ENCODE measurements around the gene ARPC1B.
A peak's percentile ranks its signal among the peaks of the same experiment; 100 is the strongest.
"Not testable (repeated sequence)": the region's sequence is repeated elsewhere in the genome, so short reads cannot be mapped to it uniquely, and the experiment has no call there.

ARPC1B gene

DNA sequence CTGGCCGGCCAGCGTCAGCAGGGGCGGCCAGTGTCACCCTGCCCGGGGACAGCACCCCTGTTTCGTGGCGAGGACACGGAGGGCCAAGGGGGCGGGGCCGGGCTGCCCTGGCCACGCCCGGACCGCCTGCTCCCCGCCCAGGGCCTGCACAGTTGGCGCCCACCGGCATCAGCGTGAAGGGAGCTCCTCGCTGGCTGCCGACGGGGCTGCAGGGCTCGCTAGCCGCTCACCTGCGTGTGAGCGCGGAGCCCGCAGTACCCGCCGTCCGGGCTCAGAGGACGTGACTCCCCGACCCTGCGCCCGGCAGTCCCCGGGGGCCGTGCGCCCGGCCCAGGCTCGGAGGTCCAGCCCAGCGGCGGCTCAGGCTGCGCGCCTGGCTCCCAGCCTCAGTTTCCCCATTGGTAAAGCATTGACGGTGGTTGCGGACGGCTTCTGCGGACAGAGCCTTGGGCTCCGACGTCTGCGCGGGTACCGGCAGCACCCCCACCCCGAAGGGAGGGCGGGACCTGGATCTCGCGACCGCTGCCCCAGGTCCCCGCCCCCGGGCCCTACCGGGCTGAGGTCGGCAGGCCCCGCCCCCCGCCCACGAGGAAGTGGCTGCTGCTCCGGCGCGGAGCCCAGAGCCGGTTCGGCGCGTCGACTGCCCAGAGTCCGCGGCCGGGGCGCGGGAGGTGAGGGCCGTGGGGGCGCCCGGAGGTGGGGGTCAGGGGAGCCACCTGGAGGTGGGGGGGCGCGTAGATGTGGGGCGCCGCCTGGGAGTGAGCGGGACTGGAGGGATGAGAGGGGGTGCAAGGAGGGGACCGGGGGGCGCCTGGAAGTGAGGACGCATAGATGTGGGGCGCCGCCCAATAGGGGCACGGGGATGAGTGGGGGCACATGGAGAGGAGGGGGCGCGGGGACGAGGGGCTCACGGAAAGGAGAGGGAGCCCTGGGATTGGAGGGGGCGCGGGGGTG, at the start of gene ARPC1B:
ARPC1B (plus strand) TSS at position 620 of the 954 bp plus-strand sequence. CDS start 10,985 bp downstream, outside the sequence.
- DNase-seq = peak; percentile 95

DNA sequence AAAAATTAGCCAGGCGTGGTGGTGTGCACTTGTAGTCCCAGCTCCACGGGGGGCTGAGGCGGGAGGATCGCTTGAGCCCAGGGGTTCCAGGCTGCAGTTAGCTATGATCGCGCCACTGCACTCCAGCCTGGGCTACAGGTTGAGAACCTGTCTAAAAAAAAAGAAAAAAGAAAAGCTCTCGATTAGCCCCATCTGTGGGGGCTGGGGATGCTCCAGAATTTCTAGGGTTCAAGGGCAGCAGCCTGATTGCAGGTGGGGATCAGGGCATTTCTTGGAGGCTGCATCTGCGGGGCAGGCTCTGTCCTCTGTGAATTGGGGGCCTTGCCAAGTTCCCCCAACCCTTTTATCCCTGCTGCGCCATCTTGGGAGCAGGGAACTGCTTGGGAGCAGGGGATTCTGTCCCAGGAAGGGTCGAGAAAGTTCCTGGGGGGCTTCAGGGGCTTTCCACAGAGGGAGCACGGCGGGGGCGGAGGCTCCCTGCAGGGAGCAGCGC, 49.5 kb upstream of the ARPC1B start:
- peak; percentile 14 for DNase-seq

DNA sequence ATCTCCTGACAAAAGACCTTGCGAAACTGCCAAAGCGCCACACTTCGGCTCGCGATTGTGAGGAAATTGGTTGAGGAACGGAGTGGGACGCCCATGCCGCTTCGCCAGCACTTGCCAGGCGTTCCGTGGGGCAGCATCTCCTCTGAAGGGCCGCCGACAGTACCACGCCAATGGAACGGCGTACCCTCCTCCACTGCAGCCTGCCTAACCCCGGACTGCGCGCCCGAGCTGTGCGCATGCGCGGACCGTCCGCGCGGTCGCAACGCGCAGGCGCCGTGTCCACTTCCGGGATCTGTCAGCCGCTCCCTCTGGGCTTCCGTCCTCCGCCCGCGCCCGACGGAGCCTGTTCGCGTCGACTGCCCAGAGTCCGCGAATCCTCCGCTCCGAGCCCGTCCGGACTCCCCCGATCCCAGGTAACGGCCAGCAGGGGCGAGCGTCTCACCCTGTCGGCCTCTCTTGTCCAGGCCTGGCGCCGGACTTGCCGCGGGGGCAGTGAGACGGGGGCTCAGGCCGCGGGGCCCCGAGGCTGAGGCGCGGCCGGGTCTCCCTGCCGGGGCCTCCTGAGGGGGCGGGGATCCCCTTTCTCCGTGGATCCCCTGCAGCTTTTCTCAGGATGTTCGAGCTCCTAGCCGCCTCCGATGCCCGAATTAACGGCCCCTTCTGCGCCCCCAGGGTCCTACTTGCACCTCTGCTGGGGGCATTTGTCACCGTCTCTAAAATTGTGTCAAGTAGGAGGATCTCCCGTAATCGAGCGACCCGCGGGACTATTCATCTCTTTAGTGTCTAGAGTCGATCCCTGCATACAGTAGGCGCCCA, 48.7 kb upstream of the ARPC1B start, which contains the start of gene ARPC1A:
ARPC1A (plus strand) TSS at position 307 of the 816 bp plus-strand sequence. CDS start 7,456 bp downstream, outside the sequence.
- peak; percentile 96 for DNase-seq

DNA sequence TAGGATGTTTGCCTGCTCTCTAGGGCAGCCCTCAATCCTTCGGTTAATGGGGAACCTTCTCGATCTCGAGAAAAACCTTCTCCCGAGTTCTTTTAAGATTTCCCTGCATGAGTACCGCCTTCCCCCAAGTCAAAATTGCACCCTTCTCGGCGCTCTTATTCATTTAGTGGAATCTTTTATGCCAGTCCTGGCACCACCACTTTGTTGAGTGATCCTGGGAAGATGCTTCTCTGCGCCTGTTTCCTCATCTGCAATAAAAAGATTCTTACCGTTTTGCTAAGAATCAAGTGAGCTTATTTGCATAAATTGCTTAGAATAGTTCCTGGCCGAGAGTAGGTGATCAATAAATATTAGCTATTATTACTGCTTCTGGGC, 48.1 kb upstream of the ARPC1B start:
- DNase-seq = no peak

DNA sequence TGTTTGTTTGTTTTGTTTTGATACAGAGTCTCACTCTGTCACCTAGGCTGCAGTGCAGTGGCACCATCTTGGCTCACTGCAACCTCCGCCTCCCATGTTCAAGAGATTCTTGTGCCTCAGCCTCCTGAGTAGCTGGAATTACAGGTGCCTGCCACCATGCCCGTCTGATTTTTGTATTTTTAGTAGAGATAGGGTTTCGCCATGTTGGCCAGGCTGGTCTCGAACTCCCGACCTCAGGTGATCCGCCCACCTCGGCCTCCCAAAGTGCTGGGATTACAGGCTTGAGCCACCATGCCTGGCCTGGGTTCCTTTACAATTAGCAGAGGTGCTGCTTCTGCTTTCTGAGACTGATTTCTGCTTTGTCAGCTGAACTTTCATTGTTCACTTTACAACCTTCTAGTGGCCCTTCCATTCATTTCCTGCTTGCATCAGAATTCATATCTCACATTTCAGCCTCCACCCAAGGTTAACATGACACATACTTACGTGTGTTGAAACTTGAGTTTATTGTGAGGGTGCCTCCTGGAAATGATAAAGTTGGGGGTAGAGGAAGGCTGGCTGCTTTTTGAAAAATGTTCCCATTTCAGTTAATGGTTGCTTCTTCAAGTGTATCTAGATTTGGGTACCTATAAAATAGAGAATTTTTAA, 44.1 kb upstream of the ARPC1B start:
- peak; percentile 82 for DNase-seq

DNA sequence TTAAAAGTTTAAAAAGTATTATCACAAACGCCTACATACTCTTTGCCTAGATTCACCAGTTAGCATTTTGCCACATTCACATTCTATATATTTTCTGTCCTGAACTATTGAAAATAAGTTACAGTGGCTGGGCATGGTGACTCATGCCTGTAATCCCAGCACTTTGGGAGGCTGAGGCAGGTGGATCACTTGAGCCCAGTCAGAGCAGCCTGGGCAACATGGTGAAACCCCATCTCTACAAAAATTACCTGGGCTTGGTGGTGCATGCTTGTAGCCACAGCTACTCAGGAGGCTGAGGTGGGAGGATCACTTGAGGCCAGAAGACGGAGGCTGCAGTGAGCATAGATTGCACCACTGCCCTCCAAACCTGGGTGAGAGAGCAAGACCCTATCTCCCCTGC, 43.5 kb upstream of the ARPC1B start:
- DNase-seq = no peak

DNA sequence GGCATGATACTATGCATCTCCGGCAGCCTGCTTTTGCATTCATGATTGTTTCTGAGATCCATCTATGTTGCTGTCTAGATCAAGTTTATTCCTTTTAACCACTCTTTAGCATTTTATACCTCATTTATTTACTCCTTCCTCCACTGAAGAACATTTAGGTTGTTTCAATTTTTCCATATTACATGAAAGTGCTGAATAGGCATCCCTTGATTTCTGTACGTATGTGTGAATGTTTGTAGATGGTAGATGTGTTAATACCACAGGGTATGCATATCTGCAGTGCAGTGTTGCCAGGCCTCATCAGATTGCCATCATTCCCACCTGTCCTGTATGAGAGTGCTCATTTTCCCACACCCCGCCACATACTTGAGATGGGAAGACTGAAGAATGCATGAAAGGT, 34.9 kb upstream of the ARPC1B start:
- no peak for DNase-seq

DNA sequence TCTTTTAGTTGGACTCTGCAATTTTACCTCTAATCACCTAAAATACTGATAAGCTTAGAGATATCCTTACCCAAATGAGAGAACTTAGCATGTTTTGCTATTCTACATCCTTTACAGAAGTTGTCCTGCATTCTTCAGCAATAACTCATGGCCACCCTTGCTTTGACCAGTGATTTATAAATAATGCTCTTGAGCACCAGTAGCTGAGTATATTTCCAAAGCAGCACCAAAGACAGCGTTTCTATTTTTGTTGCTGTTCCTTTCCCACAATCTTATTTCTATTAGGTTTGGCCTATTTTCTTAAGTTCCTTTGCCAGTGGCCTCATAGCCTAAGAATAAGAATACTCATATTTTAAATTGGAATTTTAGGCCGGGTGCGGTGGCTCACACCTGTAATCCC, 33.9 kb upstream of the ARPC1B start:
- DNase-seq = no peak

DNA sequence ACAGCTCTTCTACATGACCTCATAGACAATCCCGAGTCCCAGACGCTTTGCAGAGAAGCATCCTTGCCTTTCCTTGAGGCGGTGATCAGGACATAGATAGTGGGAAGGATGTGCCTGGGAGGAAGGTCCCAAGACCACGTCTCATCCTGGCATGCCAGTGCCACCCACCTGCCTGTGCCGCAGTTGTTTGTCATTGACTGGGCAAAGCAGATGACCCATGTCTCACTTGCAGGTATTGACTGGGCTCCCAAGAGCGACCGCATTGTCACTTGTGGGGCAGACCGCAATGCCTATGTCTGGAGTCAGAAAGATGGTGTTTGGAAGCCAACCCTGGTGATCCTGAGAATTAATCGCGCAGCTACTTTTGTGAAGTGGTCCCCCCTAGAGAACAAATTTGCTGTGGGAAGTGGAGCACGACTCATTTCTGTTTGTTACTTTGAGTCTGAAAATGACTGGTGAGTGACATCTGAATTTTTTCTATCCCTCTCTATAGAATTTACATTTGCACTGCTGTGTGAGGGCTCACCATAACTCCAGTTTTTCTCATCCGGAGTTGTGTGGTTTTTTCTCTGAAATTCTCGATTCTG, 30.4 kb upstream of the ARPC1B start:
- DNase-seq = no peak

DNA sequence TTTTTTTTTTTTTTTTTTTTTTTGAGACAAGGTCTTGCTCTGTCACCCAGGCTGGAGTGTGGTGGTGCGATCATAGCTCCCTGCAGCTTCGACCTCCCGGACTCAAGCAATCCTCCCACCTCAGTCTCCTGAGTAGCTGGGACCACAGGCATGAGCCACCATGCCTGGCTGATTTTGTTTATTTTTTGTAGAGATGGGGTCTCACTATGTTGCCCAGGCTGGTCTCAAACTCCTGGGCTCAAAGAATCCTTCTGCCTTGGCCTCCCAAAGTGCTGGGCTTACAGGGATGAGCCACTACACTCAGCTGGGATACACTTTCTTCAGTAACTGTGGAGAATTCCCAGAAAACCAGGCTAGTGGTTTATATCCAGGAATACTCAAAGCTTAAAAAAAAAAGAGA, 23.9 kb upstream of the ARPC1B start:
- not testable (repeated sequence) for DNase-seq

DNA sequence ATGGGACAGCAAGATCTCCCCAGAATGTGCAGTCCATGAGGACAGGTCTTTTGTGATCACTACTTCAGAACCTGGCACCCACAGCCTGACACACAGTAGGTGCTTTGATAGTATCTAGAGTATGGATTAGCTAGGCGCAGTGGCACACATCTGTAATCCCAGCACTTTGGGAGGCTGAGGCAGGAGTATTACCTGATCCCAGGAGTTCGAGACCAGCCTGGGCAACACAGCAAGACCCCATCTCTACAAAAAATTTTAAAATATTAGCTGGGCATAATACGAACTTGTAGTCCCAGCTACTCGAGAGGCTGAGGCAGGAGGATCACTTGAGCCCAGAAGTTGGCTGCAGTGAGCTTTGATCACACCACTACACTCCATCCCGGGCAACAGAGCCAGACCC, 22.3 kb upstream of the ARPC1B start:
- DNase-seq = no peak

DNA sequence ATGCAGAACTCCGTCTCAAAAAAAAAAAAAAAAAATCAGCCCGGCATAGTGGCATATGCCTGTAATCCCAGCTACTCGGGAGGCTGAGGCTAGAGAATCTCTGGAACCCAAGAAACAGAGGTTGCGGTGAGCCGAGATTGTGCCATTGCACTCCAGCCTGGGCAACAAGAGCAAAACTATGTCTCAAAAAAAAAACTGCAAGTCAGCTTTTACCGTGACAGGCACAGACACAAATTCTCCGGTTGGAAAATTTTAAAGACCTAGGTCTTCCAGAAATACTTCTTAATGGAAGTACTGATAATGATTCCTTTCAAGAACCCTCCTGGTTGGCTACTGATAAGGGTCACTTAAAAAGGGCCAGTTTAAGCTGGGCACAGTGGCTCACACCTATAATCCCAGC, 19.4 kb upstream of the ARPC1B start:
- DNase-seq = no peak

DNA sequence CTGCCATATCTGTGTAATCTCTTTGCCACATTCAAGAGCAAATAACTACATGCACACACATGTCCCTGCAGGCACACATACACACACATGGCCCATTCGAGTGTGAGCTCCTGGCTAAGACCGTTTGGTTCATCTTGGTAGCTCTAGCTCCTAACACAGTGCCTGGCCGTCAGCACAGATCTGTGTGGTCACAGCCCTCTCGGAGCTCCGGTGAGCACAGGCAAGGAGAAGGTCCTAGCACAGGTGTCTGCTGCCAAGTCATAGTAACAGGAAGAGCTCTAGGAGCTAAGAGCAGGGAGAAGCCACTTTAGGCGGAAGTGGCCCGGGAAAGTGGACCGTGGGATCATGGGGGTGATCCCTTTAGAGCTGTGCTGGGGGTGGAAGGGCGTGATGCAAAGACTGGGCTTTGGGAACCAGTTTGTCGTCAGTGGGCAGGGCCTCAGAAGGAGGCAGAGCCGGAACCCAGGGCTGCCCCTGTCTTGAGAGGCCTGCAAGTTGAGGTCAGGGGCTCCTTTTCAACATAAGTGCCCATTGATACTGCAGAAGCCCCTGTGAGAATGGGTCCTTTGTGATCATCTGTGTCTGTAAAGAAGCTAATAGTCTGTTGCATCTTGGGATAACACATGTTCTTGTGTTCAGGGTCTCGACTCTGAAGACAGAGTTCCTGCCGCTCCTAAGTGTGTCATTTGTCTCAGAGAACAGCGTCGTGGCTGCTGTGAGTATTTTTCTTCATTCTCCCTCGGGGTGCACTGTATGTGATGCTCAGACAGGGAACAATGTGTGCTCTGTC, 16.6 kb upstream of the ARPC1B start:
- no peak for DNase-seq

DNA sequence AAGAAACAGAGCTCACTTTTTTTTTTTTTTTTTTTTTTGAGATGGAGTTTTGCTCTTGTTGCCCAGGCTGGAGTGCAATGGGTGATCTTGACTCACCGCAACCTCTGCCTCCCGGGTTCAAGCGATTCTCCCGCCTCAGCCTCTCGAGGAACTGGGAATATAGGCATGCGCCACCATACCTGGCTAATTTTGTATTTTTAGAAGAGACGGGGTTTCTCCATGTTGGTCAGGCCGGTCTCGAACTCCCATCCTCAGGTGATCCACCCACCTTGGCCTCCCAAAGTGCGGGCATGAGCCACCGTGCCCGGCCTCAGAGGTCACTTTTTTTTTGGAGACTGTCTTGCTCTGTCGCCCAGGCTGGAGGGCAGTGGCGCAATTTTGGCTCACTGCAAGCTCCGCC, 16.0 kb upstream of the ARPC1B start:
- DNase-seq = not testable (repeated sequence)

DNA sequence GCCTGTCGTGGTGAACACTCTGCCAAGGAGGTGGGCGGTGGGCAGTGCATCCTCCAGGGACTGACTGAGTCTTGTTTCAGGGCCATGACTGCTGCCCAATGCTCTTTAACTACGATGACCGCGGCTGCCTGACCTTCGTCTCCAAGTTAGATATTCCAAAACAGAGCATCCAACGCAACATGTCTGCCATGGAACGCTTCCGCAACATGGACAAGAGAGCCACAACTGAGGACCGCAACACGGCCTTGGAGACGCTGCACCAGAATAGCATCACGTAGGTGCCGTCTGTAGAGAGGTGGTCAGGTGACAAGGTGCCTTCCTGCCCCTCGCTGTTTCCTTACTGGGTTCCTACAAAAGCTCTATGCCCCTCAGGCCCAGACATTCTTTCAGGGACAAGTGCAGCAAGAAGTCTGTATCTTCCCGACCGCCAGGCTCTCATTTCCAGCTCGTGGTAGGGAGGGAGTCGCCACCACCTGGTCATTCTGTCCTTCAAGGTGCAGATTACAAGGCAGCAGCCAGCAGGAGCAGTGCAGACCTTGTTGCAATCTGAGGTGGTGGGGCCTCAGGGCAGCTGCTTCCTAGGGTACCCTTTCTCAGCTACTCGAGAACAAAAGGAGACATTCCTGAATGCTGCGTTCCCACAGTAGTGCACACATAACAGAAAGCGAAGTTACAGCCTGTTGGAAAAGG, 14.9 kb upstream of the ARPC1B start:
- no peak for DNase-seq

DNA sequence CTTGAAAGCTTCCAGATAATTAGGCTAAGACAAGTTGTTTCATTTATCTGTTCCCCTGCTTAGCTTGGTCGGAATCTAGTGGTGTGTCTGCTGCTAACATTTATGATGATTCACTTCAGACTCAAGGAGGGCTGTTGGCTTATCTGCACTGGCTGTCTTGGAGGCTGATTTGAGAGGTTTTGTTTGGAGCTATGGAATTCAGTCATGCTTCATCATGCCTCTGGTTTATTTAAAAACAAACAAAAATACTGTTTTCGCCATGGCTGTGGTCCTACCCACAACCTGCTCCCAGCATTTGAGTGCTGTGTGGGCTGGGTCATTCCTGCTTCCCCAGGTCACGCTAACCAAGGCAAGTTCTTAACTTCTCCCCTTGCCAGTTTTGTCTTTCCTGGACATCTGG, 11.7 kb upstream of the ARPC1B start:
- DNase-seq = no peak

DNA sequence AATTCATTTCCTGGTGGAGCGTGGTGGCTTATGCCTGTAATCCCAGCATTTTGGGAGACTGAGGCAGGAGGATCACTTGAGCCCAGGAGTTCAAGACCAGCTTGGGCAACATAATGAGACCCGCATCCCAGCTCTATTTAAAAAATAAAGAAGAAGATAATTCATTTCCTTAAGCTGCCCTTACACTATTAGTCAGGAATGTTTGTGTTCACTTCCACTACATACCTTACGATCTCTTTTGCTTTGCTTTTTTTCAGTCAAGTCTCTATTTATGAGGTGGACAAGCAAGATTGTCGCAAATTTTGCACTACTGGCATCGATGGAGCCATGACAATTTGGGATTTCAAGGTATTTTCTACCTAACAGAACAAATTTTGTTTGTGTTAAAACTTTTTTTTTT, 11.2 kb upstream of the ARPC1B start:
- DNase-seq = no peak

DNA sequence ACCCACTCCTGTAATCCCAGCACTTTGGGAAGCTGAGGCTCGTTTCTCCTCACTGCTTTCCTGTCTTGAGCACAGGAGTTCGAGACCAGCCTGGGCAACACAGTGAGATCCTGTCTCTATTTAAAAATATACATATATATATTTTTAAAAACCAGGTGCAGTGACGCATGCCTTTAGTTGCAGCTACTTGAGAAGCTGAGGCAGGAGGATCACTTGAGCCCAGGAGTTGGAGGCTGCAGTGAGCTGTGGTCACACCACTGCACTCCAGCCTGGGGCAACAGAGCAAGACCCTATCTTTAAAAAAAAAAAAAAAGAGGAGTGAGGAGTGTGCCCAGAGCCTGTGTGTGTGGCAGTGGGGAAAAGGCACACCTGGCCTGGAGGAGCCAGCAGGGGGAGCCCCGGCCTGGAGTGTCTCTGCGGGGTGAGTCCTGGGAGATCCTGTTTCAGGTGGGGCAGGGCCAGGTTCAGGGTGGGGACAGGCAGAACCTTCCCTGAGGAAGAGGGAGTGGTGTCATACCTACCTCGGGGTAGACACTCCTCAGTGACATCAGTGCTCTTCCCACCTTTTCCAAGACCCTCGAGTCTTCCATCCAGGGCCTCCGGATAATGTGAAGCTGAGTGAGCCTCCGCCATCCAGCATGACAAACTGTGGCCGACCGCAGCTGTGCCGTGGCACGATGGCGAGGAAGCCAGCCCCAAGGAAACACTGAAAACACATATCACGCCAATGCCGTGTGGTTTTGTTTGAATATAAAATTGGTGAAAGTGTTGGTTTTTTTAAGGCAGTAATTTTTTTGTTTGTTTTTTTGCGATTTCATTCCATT, 9.0 kb upstream of the ARPC1B start:
- DNase-seq = peak; percentile 56

DNA sequence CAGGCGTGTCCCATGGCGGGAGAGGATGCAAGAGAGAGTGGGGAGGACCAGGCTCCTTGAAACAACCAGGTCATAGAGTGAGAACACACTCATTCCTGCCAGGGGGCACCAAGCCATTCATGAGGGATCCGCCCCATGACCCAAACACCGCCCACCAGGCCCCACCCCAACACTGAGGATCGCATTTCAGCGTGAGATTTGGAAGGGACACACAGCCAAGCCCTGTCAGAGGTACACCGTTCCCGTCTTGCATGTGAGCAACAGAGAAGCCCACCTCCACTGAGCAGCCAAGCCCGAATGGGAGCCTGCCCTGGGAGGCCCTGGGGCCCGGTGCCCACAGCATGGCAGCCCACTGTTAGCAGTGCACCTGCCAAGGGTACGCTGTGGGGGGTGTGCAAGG, 7.9 kb upstream of the ARPC1B start:
- DNase-seq = no peak

DNA sequence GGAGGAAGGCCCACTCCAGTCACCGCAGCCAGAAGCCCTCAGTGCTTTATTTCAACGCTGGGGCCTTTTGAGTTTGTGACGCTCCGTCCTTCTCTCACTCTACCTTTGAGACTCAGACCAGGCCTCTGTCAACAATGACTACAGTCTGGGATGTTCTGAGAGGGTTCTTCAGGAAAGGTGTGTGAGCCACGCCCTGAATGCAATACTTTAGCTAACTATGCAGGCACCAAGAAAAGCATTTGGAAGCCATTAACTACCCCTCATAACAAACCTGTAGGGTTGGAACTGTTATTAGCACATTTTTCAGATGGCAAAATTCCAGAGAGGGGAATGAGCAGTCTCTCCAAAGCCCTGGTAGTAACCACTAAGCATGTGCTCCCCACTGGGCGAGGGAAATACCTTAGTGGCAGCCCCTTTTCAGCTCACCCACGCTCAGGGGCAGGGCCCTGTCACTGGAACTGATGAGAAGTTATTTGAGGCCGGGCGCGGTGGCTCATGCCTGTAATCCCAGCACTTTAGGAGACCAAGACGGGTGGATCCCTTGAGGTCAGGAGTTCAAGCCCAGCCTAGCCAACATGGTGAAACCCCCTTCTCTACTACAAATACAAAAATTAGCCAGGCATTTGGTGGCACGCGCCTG, 5.7 kb upstream of the ARPC1B start:
- DNase-seq = no peak
